Stimulated activated CD8-positive, alpha-beta memory T cell treated with anti-CD3 and anti-CD28 coated beads, Interleukin-7, amount 100 ng/mL, for 48 hours (primary cell): Measurements from ENCODE around the gene PGBD2.
"Not testable (repeated sequence)": the region's sequence is repeated elsewhere in the genome, so short reads cannot be mapped to it uniquely, and the experiment has no call there.

Source experiments
- DNase-seq, 2 donors: peaks; one replicate each; pipeline ENCODE4 v3.0.0-alpha.2; 2020; ENCODE audit warnings: low read depth in 1 of 2; ENCODE audit errors: extremely low read depth in 1 of 2

PGBD2 gene, protein sequence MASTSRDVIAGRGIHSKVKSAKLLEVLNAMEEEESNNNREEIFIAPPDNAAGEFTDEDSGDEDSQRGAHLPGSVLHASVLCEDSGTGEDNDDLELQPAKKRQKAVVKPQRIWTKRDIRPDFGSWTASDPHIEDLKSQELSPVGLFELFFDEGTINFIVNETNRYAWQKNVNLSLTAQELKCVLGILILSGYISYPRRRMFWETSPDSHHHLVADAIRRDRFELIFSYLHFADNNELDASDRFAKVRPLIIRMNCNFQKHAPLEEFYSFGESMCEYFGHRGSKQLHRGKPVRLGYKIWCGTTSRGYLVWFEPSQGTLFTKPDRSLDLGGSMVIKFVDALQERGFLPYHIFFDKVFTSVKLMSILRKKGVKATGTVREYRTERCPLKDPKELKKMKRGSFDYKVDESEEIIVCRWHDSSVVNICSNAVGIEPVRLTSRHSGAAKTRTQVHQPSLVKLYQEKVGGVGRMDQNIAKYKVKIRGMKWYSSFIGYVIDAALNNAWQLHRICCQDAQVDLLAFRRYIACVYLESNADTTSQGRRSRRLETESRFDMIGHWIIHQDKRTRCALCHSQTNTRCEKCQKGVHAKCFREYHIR

DNA sequence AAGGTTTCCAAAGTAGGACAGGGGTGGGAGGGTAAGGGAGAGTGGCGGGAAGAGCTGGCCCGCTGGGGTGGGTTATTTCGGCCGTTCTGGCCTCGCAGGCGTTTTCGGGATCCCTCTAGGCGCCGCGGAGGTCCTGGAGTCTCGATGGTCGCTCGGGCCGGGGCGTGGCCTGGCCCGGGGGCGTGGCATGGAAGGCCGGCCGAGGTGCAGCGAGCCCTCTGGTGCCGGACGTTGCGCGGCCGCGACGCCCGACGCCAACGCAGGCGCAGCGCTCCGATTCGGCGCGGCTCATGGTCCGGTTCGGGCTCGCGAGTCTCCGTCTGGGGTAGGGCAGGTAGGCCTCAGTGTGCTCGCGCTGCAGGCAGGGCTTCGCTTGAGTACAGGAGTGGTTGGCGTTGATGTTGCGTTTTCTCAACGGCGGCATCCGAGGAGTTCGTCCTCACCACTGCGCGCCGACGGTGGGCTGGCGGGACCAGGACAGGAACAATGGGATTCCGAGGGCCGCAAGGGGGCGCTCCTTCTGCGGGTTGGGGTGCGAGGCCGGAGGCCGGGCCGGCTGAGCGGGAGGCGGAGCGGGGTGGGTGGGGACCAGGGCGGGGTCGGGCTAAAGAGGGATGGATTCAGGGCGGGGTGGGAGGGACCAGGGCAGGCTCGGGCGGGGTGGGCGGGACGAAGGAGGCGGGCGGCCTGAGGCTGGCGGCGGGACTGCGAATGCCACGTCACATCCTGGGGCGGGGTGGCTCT, at the start of gene PGBD2:
Gene PGBD2 (plus strand): TSS at position 227 of the 744 bp plus-strand sequence. CDS start 7,628 bp downstream, outside the sequence.
- peak; percentile 83 to 92 for DNase-seq

DNA sequence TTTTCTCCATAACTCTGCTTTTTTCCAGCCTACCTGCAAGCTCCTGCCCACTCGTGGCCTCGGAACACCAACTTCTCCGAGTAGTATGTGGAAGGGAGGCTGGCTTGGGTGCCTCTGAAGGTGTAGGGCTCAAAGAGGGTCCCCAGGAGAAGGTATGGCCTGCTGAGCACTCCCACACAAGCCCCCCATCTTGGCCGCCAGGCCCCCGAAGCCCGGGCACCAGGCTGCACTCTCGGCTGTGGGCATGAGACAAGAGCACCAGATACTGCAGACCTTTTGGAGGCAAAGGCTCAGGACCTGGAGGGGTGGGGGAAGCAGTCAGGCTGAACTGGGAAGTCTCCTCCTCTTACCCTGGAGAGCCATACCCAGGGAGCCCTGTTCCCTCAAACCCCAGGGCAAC, 48.8 kb upstream of the PGBD2 start:
- DNase-seq, result no peak

DNA sequence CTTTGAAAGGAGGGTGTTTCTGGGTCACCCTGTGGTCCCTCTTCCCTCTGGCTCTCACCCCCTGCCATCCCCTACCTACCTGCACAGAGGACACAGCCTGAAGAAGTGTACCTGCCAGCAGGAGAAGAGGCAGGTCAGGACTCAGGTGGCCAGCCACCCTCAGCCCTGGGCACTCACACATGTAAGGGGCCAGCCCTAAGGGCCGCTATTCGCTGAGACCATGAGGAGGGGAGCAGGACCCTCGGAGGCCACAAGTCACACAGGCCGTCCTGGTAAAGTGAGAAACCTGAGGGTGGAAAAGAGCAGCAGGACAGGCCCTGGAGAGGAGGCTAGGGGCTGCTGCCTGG, 48.3 kb upstream of the PGBD2 start:
- no peak for DNase-seq

DNA sequence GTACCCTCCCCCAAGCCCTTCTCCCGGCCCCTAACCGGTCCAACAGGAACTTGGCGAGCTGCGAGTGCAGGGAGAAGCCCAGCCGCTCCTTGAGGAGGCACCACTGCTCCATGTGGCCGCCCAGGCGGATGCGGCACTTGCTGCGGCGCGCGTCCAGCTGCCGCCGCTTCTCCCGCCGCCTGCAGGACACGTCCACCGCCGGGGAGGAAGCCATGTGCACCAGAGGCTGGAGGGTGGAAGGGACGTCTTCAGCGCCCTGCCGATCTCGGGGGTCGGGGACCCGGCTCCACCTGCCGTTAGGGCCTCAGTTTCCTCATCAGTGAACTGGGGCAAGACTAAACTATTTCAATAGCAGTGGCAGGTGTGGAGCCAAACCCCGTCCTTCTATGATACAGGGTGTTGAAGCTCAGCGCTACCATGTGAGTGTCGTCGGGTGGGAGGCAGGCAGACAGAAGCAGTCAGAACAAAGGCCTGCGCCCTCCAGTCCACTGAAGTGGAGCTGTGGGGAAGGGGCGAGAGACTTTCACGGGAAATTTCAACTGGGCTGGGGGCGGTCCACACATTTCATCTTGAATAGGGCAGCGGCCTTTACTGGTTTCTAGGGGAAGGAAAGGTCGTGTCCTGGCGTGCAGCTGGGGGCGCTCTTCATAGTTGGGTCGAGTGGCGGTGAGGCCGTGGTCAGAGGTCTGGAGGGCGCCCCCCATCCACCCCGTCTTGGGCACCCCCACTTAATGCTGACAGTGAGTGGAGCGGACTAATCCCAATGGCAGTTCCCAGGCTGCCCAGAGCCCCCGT, 47.7 kb upstream of the PGBD2 start:
- DNase-seq, result no peak

DNA sequence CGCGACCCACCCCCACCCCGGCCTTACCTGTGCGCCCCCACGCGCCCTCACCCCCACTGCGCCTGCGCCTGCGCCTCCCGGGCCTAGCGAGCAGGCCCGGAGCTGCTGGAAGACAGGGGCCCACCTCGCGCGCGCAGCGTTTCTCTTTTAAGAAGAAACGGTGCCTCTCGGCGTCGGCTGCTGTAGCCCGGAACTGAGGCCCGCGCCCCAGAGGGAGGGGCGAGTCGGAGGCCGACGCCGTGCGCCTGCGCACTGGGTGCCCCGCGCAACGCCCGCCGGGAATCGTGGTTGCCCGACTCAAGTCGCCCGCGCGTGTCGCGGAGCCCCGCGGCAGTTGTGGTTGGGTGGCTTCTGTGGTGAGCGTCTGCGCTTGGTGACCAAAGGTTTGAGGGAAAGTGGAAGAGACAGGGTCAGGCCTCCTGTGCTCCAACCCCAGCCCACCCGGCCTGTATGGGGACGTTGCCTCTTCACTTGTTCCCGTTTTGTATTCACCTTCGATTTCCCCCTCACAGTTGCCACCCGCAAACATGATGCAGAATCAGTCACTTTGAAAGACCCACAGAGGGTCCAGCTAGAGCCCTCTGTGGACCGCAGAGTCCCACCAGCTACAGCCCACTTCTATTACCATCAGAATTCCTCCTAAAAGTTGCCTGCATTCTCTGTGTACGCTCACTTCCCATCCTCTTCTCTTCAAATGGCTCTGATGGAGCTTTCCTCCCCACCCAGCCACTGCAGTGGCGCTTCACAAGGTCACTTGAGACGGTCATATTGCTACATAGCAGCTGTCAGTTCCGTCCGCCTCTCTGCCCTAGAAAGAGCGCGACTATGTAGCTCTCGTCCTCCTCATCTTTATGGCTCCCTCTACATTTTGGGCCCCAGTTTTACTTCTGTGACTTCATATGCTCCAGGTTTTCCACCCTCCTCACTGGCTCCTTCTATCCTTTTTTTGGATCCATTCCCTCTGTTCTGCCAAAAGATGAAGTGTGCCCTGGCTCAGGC, 46.8 kb upstream of the PGBD2 start, which contains the start of gene ZNF692:
Gene ZNF692 (minus strand): TSS at position 195 of the 999 bp plus-strand sequence. CDS start 776 bp downstream, outside the sequence.
- peak; percentile 93 to 96 for DNase-seq

DNA sequence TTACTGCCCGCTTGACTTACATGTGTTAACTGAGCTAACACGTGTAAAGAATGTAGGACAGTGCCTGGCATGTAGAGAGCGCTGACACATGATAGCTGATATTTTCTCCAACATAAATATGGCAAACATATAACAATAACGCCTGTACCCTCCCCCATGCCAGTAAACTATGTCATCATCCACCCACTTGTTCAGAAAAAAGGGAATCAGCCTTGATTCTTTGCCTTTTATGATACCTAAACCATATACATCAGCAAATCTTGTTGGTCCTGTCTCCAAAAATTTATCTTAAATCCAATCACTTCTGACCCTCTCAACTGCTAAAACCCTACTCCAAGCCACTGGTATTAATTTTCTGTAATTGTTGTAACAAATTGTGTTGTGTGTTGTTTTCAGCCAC, 46.0 kb upstream of the PGBD2 start:
- no peak for DNase-seq

DNA sequence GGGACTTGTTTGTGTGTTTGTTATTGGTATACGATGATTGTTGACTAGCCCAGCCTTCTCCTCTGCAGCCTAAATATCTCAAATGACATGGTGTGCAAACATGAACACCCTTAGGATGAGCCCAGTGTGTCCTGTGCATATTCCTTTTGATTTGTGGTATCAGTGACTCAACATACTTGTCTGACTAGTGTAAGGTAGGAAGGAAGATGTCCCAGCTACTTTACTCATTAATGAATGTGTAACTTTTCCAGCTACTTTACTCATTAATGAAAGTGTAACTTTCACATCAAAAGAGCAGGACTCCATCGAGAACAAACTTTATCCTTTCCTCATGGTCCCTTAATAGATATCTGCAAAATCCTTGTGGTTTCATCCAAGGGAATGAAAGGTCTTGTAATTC, 44.4 kb upstream of the PGBD2 start:
- no peak for DNase-seq

DNA sequence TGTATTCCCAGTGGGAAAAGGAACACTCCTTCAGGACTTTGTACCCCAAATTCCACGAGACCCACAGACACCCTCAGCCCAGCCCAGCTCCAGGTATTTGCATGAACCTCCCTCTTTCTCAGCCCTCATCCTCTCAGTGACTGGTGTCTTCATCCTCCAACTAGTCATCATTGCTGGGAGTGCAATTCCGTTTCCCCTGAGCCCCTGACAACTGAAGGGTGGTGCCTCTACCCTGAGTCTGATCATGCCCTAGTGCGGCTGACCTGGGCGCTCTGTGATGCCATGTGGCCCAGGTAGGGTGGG, 43.4 kb upstream of the PGBD2 start:
- DNase-seq, result no peak

DNA sequence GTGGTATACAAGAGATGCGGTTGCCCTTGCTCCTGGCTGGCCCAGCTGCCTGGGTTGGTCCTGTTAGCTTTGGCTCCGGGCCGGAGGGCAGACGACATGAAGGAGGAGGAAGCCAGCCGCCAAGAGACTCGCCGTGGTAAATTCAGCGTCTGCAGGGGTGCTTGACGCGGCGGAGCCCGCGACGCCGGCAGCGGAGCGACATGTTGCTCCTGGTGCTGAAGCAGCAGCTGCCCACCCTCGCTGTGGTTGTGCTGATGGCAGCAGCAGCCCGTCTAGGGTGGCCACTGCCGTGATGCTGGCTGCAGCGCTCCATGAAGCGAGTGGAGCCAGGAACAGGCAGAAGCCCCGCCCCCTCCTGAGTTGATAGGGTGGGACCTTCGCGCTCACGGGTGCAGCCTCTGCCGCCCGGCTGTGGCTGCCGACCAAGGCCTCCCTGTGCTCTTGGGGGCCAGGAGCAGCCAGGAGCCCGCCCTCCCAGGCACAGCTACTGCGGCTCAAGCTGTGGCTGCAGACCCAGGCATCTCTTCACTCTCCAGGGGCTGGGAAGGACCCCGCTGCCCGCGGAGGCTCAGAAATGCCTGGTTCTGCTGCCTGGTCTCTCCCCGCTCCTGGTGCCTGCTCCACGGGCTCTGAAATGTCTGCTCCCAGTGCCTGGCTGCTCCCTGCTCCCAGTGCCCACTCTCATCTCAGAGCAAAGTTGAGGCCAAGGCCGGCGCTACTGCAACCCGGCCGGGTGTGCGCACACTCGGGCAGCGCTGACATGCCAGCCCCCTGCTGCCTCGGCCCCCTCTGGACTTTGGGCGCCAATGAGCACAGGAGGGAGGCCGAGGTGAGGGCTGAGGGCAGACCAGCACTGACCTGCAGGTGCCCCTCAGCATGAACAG, 42.8 kb upstream of the PGBD2 start:
- DNase-seq, result peak; percentile 46 to 78

DNA sequence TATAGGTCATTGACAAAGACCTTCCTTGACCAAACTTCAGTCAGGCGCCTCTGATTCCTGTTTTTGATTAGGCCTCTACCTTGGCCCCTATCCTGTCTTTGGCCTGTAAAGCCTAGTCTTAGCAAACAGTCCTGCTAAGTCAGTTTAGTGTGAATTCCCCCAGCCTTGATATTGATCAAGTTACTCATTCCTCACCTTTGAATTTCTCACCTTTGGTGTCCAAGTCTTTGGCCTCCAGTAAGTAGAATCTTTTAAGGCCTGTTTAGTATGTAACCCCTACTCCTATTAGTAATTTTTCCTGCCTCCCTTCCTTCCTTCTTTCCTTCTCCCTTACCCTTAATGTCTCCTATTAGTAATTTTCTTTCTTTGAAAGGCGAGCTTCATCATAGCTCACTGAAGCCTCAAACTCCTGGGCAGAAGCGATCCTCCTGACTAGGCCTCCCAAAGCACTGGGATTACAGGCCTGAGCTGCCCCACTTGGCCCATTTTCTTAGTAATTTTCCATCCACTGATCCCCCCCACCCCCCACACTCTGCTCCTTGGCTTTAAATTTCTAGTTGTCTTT, 34.1 kb upstream of the PGBD2 start:
- no peak for DNase-seq

DNA sequence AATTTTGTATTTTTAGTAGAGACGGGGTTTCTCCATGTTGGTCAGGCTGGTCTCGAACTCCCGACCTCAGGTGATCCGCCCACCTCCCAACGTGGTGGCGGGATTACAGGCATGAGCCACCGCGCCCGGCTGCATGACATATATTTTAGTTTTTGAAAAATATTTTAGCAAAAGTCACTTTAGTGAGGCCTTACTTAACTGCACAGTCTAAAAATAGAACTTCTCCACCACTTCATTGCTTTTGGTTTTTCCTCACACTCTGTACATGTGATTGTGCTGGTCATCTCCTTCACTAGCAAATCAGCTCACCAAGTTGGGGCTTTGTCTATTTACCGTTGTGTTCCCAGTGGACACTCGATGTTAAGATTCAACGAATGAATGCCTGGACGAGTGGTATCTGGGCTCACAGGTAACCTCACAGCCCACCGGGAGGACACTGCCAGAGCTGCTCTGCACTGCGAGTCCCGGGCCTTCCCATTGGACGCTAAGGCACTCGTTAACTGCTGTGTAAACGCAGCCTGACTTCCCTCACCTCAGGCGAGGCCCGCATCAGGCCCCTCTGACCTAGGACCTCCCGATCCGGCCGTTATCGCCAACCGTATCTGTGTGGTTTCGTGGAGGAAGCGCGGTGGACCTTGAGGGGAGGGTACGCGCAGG, 33.2 kb upstream of the PGBD2 start:
- peak; percentile 33 to 44 for DNase-seq

DNA sequence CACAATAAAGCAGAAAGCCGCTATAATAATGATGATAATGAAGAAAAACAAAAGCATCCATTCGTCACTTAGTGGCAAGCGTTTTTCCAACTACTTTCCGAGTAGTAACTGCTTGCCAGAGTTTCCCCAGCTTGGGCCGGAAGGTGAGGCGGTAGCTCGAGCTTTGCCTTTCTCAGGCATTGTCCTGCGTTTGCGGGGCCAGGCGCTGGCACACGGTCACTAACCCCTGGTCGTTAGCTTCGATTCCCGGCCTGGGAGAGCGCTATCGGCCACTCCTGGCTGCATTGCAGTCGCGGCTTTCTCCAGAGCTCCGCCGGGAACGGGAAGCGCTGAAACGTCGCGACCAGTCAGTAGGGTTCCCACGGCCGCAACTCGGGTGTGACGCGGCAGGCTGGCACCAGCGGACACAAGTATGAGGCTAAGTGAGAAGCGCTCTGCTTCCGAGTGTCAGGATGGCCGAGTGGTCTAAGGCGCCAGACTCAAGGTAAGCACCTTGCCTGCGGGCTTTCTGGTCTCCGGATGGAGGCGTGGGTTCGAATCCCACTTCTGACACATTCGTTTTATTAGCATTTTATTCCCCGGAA, 32.5 kb upstream of the PGBD2 start:
- peak; percentile 84 to 87 for DNase-seq

DNA sequence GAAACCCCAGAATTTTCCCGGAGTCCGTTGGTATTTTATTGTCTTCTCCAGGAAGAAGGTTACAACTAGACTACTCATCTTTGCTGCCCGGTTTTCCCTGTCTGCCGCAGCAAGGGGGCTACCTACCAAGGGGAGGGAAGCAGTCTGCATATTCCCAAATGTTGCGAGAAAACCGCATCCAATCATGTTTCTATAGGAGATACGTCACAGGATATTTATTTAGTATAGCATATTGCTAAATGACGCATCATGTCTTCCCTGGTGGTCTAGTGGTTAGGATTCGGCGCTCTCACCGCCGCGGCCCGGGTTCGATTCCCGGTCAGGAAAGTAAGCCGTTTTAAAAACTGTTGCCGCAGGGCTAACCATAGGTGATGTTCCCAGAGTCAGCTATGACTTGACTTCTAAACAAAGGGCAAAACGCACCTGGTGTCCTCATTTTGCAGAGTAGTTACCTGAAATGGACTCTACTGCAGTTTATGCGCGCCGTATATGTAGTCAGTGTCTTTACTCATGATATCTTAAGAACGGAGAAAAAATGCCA, 32.0 kb upstream of the PGBD2 start:
- DNase-seq, result peak; percentile 63 to 73

DNA sequence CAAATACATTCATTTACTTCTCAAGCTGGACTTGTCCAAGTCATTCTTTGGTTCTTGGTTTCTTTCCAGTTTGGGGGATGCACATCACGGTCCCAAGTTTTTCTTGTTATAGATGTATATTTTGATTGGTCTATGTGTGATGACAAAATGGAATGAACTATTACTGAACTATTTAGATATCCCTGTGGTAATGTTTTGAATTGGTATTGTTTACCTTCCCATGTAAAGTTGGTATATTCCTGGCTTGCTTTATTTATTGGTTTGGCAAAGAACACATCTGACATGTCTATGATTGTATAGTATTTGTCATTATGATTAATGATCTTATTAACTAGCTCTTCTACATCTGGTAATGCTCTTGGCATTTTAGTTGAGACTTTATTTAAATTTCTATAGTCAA, 24.8 kb upstream of the PGBD2 start:
- no peak for DNase-seq

DNA sequence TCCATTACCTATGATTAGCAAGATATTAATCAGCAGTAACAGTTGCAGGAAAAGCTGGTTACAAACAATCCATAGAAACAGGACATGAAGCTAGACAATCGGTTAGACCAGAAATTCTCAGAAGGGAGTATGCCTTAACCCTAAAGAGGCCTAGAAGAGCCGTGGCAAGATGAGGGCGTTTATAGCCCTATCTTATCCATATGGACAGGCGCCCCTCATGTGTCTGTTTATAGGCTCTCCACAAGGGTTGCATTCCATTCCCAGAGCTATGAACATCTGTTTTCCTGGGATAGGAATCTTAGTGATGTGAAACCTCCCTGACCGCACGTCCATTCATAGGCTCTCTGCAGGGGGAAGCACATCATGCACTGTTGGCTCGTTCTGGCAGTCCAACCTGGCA, 23.6 kb upstream of the PGBD2 start:
- DNase-seq, result not testable (repeated sequence)

DNA sequence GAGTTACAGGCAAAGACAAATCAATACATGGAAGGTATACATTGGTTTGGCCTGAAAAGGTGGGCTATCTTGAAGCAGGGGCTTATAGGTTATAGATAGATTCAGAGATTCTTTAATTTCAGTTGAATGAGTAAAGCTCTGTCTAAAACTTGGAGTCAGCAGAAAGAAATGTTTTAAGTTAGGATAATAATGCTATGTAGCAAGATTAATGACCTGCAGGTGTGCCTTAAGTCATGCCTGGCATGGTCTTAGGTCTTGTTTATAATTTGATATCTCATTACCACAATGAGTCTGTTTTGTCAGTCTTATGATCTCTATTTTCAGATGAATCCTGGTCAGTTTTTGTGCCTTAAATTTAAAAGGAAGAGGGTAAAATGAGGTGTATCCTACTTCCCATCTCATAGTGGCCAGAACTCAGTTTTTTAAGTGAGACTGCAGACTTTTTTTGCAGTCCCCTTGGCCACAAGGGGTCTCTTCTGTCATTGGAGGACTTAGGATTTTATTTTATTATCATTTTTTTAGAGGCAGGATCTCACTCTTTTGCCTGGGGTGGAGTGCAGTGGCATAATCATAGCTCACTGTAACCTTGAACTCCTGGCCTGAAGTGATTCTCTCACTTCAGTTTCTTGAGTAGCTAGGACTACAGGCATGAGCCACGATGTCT, 21.3 kb upstream of the PGBD2 start:
- DNase-seq, result no peak

DNA sequence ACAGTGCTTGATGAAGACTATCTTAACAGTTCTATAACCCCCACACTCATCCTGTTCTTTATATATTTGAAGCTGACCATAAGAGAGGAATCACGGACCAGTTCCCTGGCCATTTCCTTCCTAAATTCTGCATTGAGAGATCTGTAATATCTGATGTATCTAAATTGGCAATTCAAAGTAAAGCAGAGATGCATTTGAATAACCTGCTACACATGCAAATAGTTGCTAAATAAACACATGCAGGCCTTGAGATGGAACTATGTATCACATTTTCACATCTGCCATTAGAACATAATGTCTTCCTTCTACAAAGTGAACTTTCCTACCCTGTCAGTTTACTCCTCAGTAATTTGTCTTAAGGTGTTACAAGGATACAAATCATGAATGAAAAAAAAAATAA, 20.4 kb upstream of the PGBD2 start:
- DNase-seq, result no peak
